Stimulated activated CD4-positive, alpha-beta T cell treated with anti-CD3 and anti-CD28 coated beads, Interleukin-4, amount 100 ng/mL, for 1 hour (primary cell): ENCODE data around the gene PIK3C2B.
"Not testable (repeated sequence)": the region's sequence is repeated elsewhere in the genome, so short reads cannot be mapped to it uniquely, and the experiment has no call there.

Experiments used
- DNase-seq: peaks from one replicate; pipeline ENCODE4 v3.0.0-alpha.2; 2020

The PIK3C2B gene

DNA sequence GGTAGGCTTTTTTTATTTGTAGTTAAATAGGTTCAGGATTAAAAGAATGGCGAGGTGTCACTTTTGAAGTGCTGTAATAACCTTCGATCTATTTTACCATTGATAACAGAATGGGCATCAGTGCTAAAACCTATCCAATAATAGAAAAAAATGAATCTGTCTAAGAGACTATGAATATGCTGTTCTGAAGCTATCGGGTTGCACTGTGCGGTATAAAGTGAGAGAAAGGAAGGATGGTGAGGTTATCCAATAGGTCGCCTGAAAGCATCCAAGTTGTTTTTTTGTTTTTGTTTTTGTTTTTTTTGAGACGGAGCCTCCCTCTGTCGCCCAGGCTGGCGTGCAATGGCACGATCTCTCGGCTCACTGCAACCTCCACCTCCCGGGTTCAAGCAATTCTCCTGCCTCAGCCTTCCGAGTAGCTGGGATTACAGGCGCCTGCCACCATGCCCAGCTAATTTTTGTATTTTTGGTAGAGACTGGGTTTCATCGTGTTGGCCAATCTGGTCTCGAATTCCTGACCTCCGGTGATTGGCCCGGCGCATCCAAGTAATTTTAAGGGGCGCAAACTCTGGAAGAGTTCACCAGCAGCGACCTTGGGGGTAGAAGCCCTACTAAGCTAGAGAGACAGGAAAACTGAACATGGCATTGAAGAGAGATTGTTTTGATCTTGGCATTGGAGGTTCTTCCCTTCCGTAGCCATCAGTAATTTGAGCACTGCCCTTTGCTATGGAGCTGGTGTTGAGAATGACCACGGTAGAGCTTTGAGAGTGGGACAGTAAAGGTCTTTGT lies 12.9 kb upstream of the PIK3C2B start:
- DNase-seq: no peak

GRCh38 chr1:204506969-204507316 lies 12.3 kb upstream of the PIK3C2B start:
- DNase-seq: peak; percentile 72

DNA sequence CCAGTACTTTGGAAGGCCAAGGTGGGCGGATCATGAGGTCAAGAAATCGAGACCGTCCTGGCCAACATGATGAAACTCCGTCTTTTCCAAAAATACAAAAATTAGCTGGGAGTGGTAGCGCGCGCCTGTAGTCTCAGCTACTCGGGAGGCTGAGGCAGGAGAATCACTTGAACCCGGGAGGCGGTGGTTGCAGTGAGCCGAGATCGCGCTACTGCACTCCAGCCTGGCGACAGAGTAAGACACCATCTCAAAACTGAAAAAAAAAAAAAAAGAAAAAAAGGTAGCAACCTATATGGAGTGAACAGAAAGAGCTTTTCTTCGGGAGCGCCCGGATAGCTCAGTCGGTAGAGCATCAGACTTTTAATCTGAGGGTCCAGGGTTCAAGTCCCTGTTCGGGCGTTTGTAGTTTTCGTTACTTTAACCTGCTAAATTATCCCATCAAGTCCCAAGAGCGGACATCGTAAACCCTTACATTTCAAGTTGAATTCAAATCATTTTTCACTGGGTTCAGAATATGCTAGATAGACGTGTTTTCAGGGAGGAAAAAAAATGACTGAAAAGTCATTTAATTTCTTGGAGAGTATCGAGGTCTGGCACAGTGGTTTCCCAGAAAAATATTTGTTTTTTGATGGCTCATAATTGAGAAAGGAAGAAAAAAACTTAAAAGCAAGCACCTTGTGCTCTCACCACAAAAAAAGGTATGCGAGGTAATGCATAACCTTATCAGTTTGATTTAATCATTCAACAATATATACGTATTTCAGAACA lies 11.8 kb upstream of the PIK3C2B start:
- DNase-seq: peak; percentile 62

GRCh38 chr1:204505674-204506200 lies 11.1 kb upstream of the PIK3C2B start:
- no peak for DNase-seq

DNA sequence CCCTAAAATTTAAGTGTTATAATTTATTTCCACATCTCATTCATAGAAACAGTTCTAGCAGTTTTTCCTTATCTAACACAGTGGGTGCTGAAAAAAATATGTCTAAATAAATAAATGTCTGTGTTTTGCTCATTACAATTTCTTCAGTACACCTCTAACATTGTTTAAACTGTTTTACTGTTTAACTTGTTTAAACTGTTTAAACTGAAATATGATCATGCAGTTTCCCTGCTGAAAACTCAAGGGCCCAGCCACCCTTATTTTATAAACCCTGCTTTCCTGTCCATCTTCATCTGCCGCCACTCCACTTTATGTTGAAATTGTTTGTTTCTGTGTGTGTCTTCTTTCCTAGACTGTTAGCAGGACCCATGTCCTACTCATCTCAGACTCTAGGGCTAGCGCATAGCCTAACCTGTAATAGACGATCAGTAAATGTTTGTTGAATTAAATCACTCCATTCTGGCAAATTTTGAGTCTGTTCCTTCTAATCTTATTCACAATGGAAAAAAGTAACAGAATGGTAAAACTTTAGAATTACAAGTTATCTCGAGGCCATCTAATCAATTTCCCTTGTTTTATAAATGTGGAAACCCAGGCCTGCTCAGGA lies 9.4 kb upstream of the PIK3C2B start:
- no peak for DNase-seq

- no peak for DNase-seq
Measured at GRCh38 chr1:204503122-204503912, 8.7 kb upstream of the PIK3C2B start.

DNA sequence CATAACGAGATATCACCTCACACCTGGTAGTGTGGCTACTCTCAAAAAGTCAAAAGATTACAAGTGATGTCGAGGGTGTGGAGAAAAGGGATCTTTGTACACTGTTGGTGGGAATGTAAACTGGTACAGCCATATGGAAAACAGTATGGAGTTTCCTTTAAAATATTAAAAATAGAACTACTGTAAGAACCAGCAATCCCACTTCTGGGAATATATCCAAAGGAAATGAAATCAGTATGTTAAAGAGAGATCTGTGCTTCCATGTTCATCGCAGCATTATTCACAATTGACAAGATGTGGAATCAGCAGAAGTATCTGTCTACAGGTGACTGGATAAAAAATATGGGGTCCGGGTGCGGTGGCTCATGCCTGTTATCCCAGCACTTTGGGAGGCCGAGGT lies 7.6 kb upstream of the PIK3C2B start:
- no peak for DNase-seq

GRCh38 chr1:204499511-204500468 lies 5.2 kb upstream of the PIK3C2B start:
- no peak for DNase-seq

GRCh38 chr1:204498981-204499380 lies 4.4 kb upstream of the PIK3C2B start:
- DNase-seq: no peak

GRCh38 chr1:204495777-204496176 lies 1.2 kb upstream of the PIK3C2B start:
- DNase-seq: no peak

GRCh38 chr1:204495078-204495753 lies 611 bp upstream of the PIK3C2B start:
- no peak for DNase-seq

- peak; percentile 50 for DNase-seq
Measured at GRCh38 chr1:204493984-204494280, 673 bp downstream of the PIK3C2B start.

GRCh38 chr1:204493145-204493983 lies 1.2 kb downstream of the PIK3C2B start:
- DNase-seq: no peak

DNA sequence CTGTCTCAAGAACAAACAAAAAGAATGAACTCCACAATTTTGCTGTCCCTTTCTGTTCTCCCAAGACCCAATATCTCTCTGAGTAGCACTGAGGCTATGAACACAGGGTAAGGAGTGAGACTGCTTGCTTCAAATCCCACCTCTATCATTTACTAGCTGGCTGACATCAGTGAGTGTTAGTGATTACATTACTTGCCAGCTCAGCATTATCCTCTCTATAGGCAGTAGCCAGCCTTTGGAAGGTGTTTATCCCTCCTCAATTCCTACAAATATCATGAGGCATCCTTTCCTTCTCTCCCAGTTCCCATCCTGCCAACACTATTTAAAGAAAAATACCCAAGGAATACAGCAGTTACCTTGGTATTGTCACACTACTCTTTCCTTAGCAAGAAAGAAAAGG lies 3.0 kb downstream of the PIK3C2B start:
- no peak for DNase-seq

DNA sequence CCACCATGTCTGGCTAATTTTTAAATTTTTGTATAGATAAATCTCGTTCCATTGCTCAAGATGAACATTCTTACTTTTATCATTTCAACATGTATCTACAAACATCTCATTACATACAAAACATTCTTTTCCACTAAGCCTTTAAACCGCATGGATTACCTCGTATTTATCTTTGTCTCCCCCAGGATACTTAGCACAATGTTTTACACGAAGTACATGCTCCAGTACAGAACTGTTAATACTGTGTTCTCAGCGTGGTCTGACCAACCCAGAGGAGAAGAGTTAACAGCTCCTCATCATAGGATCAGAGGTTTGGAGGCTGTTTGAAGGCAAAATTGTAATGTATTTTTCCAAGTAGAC lies 7.4 kb downstream of the PIK3C2B start:
- no peak for DNase-seq

DNA sequence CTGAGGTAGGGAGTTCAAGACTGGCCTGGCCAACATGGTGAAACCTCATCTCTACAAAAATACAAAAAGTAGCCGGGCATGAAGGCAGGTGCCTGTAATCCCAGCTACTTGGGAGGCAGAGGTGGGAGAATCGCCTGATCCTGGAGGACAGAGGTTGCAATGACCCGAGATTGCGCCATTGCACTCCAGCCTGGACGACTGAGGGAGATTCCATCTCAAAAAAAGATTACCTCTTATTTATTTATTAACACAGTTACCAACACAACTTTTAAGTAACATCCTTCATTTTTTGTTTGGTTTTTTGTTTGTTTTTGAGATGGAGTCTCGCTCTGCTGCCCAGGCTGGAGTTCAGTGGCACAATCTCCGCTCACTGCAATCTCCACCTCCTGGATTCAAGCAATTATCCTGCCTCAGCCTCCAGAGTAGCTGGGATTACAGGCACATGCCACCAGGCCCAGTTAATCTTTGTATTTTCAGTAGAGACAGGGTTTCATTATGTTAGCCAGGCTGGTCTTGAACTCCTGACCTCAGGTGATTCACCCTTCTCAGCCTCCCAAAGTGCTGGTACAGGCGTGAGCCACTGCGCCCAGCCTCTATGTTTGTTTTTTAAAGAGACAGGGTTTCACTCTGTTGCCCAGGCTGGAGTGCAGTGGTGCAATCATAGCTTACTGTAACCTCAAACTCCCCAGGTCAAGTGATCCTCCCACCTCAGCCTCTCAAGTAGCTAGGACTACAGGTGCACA lies 7.9 kb downstream of the PIK3C2B start:
- DNase-seq: not testable (repeated sequence)

- no peak for DNase-seq
Measured at GRCh38 chr1:204483791-204484190, 10.8 kb downstream of the PIK3C2B start.

DNA sequence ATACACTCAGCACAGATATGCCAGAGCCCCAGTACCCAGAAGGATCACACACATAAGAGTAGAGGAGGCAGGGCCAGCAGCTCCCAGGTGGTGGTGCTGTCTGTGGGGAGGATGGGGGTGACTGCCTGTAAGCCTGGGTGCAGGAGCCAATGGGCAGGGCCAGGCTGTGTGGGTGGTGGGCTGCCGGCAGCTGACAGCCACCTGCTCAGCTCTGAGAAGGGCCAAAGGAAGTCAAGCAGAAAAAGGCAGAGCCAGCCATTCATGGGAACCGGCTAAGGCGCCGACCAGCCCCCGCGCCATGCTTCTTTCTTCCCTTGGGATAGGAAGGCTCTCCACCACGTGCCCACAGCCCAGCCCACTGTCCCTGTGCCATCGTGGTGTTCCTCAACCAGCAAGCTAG lies 14.1 kb downstream of the PIK3C2B start:
- DNase-seq: no peak

- no peak for DNase-seq
Measured at GRCh38 chr1:204479387-204480136, 15.0 kb downstream of the PIK3C2B start.
